Esophagus squamous epithelium (tissue), 4 donors: ENCODE measurements around the gene MAP9. TPM values are rescaled to one million over a fixed set of nuclear protein-coding genes. Genes with fewer than 3 reads are reported as not detected.

ENCODE experiments used
- small RNA-seq, 4 donors: library from RNA; depleted of rRNA; stranded (forward); fragments of <200 nt; gene quantifications; one replicate each; pipeline ENCODE3, GENCODE V24; 2016
- total RNA-seq, 4 donors: library from RNA; depleted of rRNA; stranded (reverse); fragments of >200 nt; gene quantifications; one replicate each; pipeline ENCODE4 v1.1.0, GENCODE V29; 2016

Gene MAP9
- total RNA-seq, 4 donors from 2014 or later, result 1.9 to 4.2 (median 3.2) TPM

Small RNA genes lying within 50 kb of the gene (small RNA-seq; reads per million reads assigned to genes)
- gene AC097467.4 (0 reads per million in 4 donors), gene YWHAEP4 (0 reads per million in 4 donors)

Other genes starting within 250 kb of the MAP9 start
- not detected for gene NPY2R, start 168.3 kb downstream of the MAP9 start, total RNA-seq